KMS-11 (cell line): Measurements from ENCODE around the gene MIPOL1.

Source experiments
- H2AFZ ChIP-seq: fragments of 200-600 bp; sonication (generic); 2 replicates; pipeline ENCODE4 v1.6.1; 2016; ENCODE audit warnings: antibody characterized with exemption, mixed run types, low read depth
- H3K27ac ChIP-seq: fragments of 200-600 bp; sonication (generic); 2 replicates; pipeline ENCODE4 v1.6.1; 2016; ENCODE audit warnings: mild to moderate bottlenecking, mixed run types
- H3K27me3 ChIP-seq: fragments of 200-600 bp; sonication (generic); 2 replicates; pipeline ENCODE4 v1.6.1; 2017; ENCODE audit warnings: mild to moderate bottlenecking, low read depth, mixed run types, moderate library complexity; ENCODE audit not compliant: insufficient read depth
- H3K36me3 ChIP-seq: fragments of 200-600 bp; sonication (generic); 2 replicates; pipeline ENCODE4 v1.6.1; 2017; ENCODE audit warnings: mild to moderate bottlenecking, mixed run types; ENCODE audit not compliant: insufficient read depth
- H3K4me1 ChIP-seq: fragments of 200-600 bp; sonication (generic); 2 replicates; pipeline ENCODE4 v1.6.1; 2016; ENCODE audit warnings: mild to moderate bottlenecking, low read depth, mixed run types; ENCODE audit not compliant: poor library complexity, severe bottlenecking
- H3K4me2 ChIP-seq: fragments of 200-600 bp; sonication (generic); 2 replicates; pipeline ENCODE4 v1.7.0; 2016; ENCODE audit warnings: mild to moderate bottlenecking, mixed run types
- H3K4me3 ChIP-seq: fragments of 200-600 bp; sonication (generic); IDR thresholded peaks from 2 replicates; pipeline ENCODE4 v1.6.1; 2017; ENCODE audit warnings: low read depth, low read length, mixed read lengths; ENCODE audit not compliant: insufficient read depth
- H3K79me2 ChIP-seq: fragments of 200-600 bp; sonication (generic); 2 replicates; pipeline ENCODE4 v1.6.1; 2016; ENCODE audit warnings: low read depth, mixed run types; ENCODE audit not compliant: insufficient read depth
- H3K9ac ChIP-seq: fragments of 200-600 bp; sonication (generic); 2 replicates; pipeline ENCODE4 v1.6.1; 2016; ENCODE audit warnings: mild to moderate bottlenecking, mixed run types
- H4K20me1 ChIP-seq: fragments of 200-600 bp; sonication (generic); 2 replicates; pipeline ENCODE4 v1.6.1; 2016; ENCODE audit warnings: mild to moderate bottlenecking, mixed run types; ENCODE audit not compliant: insufficient read depth
- TF ChIP-seq, protein P1 (sequence below): fragments of 200-600 bp; sonication (generic); conservative IDR thresholded peaks from 2 replicates; pipeline ENCODE4 v1.6.1; 2017; ENCODE audit warnings: low read depth, mild to moderate bottlenecking, antibody characterized with exemption, low read length, moderate library complexity, mixed read lengths

The MIPOL1 gene

DNA sequence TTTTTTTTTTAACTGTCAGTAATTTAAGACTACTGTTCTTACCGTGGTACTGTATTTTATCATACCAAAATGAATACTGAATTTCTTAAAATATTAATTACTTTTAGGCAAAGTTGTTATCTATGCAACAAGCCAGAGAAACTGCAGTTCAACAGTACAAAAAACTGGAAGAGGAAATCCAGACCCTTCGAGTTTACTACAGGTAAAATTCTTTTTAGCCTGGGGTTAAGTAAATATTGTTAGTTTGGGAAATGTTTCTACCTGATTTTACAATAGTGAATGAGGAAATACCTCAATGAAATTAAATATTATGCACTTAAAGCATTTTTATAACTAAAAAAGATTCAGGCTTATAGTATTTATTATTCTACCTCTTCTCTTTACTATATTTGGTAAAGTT, 225.0 kb downstream of the MIPOL1 start:
- Histone ChIP-seq H4K20me1 (no peaks in the 10 kb centered on the region), H3K9ac (no peak overlapping the region), H3K4me2 (no peak overlapping the region), H3K4me1 (peaks cover 8% of the 10 kb centered on the region), H3K36me3 (no peaks in the 10 kb centered on the region), H3K27me3 (no peaks in the 10 kb centered on the region), H2AFZ (no peak overlapping the region), H3K79me2 (no peaks in the 10 kb centered on the region), H3K4me3 (no peak overlapping the region), H3K27ac (no peak overlapping the region)
- TF ChIP-seq, protein P1, sequence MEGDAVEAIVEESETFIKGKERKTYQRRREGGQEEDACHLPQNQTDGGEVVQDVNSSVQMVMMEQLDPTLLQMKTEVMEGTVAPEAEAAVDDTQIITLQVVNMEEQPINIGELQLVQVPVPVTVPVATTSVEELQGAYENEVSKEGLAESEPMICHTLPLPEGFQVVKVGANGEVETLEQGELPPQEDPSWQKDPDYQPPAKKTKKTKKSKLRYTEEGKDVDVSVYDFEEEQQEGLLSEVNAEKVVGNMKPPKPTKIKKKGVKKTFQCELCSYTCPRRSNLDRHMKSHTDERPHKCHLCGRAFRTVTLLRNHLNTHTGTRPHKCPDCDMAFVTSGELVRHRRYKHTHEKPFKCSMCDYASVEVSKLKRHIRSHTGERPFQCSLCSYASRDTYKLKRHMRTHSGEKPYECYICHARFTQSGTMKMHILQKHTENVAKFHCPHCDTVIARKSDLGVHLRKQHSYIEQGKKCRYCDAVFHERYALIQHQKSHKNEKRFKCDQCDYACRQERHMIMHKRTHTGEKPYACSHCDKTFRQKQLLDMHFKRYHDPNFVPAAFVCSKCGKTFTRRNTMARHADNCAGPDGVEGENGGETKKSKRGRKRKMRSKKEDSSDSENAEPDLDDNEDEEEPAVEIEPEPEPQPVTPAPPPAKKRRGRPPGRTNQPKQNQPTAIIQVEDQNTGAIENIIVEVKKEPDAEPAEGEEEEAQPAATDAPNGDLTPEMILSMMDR: no peak

GRCh38 chr14:37428954-37429353, 231.2 kb downstream of the MIPOL1 start:
- Histone ChIP-seq H3K79me2 (no peaks in the 10 kb centered on the region), H3K4me1 (no peaks in the 10 kb centered on the region), H3K27ac (no peak overlapping the region), H3K4me2 (no peak overlapping the region), H3K27me3 (no peaks in the 10 kb centered on the region), H2AFZ (no peak overlapping the region), H4K20me1 (no peaks in the 10 kb centered on the region), H3K9ac (no peak overlapping the region), H3K4me3 (no peak overlapping the region), H3K36me3 (no peaks in the 10 kb centered on the region)
- TF ChIP-seq, protein P1: no peak

DNA sequence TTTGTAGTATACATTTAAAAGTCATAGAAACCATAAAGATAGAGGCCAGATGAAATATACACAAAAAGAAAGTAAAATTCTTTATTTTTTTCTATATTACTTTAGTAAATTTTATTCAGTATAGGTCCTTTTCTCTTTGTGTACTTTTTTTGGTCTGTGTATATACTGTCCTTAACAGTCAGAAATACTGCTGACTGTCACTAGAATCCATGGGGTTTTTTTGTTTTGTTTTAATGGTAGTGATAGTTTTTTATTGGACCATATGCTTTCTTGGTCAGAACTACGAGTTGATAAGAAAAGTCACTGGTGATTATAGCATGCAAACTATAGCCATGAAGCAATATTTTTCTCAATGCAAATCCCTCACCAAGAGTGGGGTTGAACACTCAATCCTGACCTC, 231.9 kb downstream of the MIPOL1 start:
- TF ChIP-seq, protein P1: no peak
- H3K27ac ChIP-seq: no peak overlapping the region
- no peak overlapping the region for H3K4me3 ChIP-seq
- H3K36me3 ChIP-seq: no peaks in the 10 kb centered on the region
- H2AFZ ChIP-seq: no peak overlapping the region
- no peak overlapping the region for H3K4me2 ChIP-seq
- no peaks in the 10 kb centered on the region for H4K20me1 ChIP-seq
- no peak overlapping the region for H3K9ac ChIP-seq
- no peaks in the 10 kb centered on the region for H3K4me1 ChIP-seq
- H3K79me2 ChIP-seq: no peaks in the 10 kb centered on the region
- no peaks in the 10 kb centered on the region for H3K27me3 ChIP-seq

GRCh38 chr14:37434867-37435266, 237.1 kb downstream of the MIPOL1 start:
- H3K4me1 ChIP-seq: no peaks in the 10 kb centered on the region
- TF ChIP-seq, protein P1: no peak
- no peak overlapping the region for H3K4me3 ChIP-seq
- no peaks in the 10 kb centered on the region for H3K79me2 ChIP-seq
- H3K4me2 ChIP-seq: no peak overlapping the region
- H2AFZ ChIP-seq: no peak overlapping the region
- H3K9ac ChIP-seq: no peak overlapping the region
- no peak overlapping the region for H3K27ac ChIP-seq
- H3K27me3 ChIP-seq: no peaks in the 10 kb centered on the region
- no peaks in the 10 kb centered on the region for H3K36me3 ChIP-seq
- no peaks in the 10 kb centered on the region for H4K20me1 ChIP-seq
